GM12878 (cell line): ENCODE results near the gene FOXR1. TPM values are rescaled to one million over a fixed set of nuclear protein-coding genes. Genes with fewer than 3 reads are reported as not detected.
A peak's percentile ranks its signal among the peaks of the same experiment; 100 is the strongest.

Source experiments
- ATAC-seq: fragments of 200-7000 bp; cut with Tn5 transposase; 3 replicates; pipeline ENCODE4 v1.9.1; 2020; ENCODE audit warnings: mild to moderate bottlenecking, moderate library complexity
- BruUV-seq: library from RNA; stranded (reverse); fragments of 400-500 nt; replicated peaks from 2 replicates; lab custom pipeline; 2021; lab: Mats Ljungman, UMichigan
- CTCF ChIA-PET: fragments of 300-600 bp; sonication (Branson Sonifier 250); formaldehyde crosslinking; extraction: SDS; loops from one replicate; lab custom pipeline; 2021; ENCODE audit warnings: inconsistent platforms; lab: Yijun Ruan, JAX
- POLR2A ChIA-PET: fragments of 350-600 bp; formaldehyde crosslinking; extraction: SDS; loops from one replicate; lab custom pipeline; 2021; ENCODE audit warnings: inconsistent platforms; lab: Charles Lee
- RAD21 ChIA-PET: fragments of 300-600 bp; sonication (Branson Sonifier 250); formaldehyde crosslinking; loops from one replicate; lab custom pipeline; 2023; ENCODE audit warnings: antibody characterized with exemption; ENCODE audit not compliant: unreplicated experiment; lab: Charles Lee
- SMC1A ChIA-PET: fragments of 300-600 bp; sonication (Branson Sonifier 250); formaldehyde crosslinking; loops from one replicate; lab custom pipeline; 2023; ENCODE audit not compliant: unreplicated experiment, uncharacterized antibody; lab: Charles Lee
- DNase-seq: peaks from one replicate; pipeline ENCODE4 v3.0.0-alpha.2; 2011; ENCODE audit warnings: low read depth, low spot score
- FAIRE-seq: peaks from 3 replicates; lab custom pipeline; 2011; peaks lifted over from hg19 to GRCh38; lab: Jason Lieb, UNC
- H2AFZ ChIP-seq: 2 replicates; pipeline ENCODE4 v1.6.0; 2011; ENCODE audit warnings: low read depth, low read length, control low read depth; ENCODE audit not compliant: control insufficient read depth
- H3K27ac ChIP-seq: 2 replicates; pipeline ENCODE4 v1.5.1; 2011; ENCODE audit warnings: control low read depth; ENCODE audit not compliant: control insufficient read depth, insufficient read depth
- H3K27me3 ChIP-seq, 2 experiments: replicated peaks in 1 of 2; 2 replicates each; pipeline versions ENCODE4 v1.6.0 to v1.6.1; 2011; ENCODE audit warnings: low read length in 1 of 2; ENCODE audit not compliant: control insufficient read depth in 2 of 2, insufficient read depth in 2 of 2
- H3K36me3 ChIP-seq, 2 experiments: 2 replicates each; pipeline ENCODE4 v1.5.1; 2011; ENCODE audit warnings: low read length in 1 of 2; ENCODE audit not compliant: control insufficient read depth in 2 of 2, insufficient read depth in 2 of 2
- H3K4me1 ChIP-seq: 2 replicates; pipeline ENCODE4 v1.6.1; 2011; ENCODE audit warnings: mild to moderate bottlenecking, low read length, moderate library complexity, mixed read lengths; ENCODE audit not compliant: control insufficient read depth, insufficient read depth
- H3K4me2 ChIP-seq: 2 replicates; pipeline ENCODE4 v1.6.0; 2011; ENCODE audit warnings: control low read depth; ENCODE audit not compliant: control insufficient read depth, insufficient read depth
- H3K4me3 ChIP-seq: fragments of 200-600 bp; sonication (generic); 2 replicates; pipeline ENCODE4 v1.5.1; 2016
- H3K79me2 ChIP-seq: 2 replicates; pipeline ENCODE4 v1.6.0; 2011; ENCODE audit warnings: low read length; ENCODE audit not compliant: control insufficient read depth, insufficient read depth
- H3K9ac ChIP-seq: 2 replicates; pipeline ENCODE4 v1.8.0; 2011; ENCODE audit warnings: low read length, control low read depth, mixed read lengths; ENCODE audit not compliant: control insufficient read depth, insufficient read depth
- H3K9me3 ChIP-seq: replicated peaks from 3 replicates; pipeline ENCODE4 v1.5.1; 2011; ENCODE audit warnings: mild to moderate bottlenecking, low read length; ENCODE audit not compliant: control insufficient read depth, insufficient read depth
- H4K20me1 ChIP-seq: 2 replicates; pipeline ENCODE4 v1.6.0; 2011; ENCODE audit not compliant: control insufficient read depth, insufficient read depth
- GABPA ChIP-seq: IDR thresholded peaks from 2 replicates; pipeline ENCODE4 v1.6.1; 2014; ENCODE audit warnings: antibody characterized with exemption, low read depth, mild to moderate bottlenecking, inconsistent platforms
- NFIC ChIP-seq: IDR thresholded peaks from 2 replicates; pipeline ENCODE4 v1.6.1; 2012; ENCODE audit warnings: low read depth, mild to moderate bottlenecking, inconsistent platforms, low read length, moderate library complexity
- RAD21 ChIP-seq: IDR thresholded peaks from 2 replicates; pipeline ENCODE4 v1.6.1; 2011; ENCODE audit warnings: mild to moderate bottlenecking, low read depth, low read length, moderate library complexity; ENCODE audit not compliant: insufficient read depth
- RAD51 ChIP-seq: fragments of 450-650 bp; IDR thresholded peaks from 2 replicates; pipeline ENCODE4 v1.6.1; 2016; ENCODE audit warnings: moderate library complexity, mild to moderate bottlenecking, inconsistent platforms
- TCF7 ChIP-seq: IDR thresholded peaks from 2 replicates; pipeline ENCODE4 v1.6.1; 2014; ENCODE audit warnings: antibody characterized with exemption, borderline replicate concordance
- ZBED1 ChIP-seq: IDR thresholded peaks from 2 replicates; pipeline ENCODE4 v1.6.1; 2016; ENCODE audit warnings: borderline replicate concordance
- ZBTB4 ChIP-seq: fragments of 450-650 bp; formaldehyde crosslinking; IDR thresholded peaks from 2 replicates; pipeline ENCODE4 v1.4.0; 2022; ENCODE audit warnings: mild to moderate bottlenecking, moderate library complexity
- WGBS: methylation state at CpG from one replicate; pipeline ENCODE4 v1.1.6; 2016; ENCODE audit warnings: low lambda C conversion rate; ENCODE audit not compliant: insufficient replicate concordance, insufficient coverage; ENCODE audit errors: missing lambda C conversion rate; 5-methylcytosine and 5-hydroxymethylcytosine counted together
- in situ Hi-C: fragments of 300-500 bp; cut with MboI; formaldehyde crosslinking; loops from 9 replicates; pipeline ENCODE4 v1.14.3; 2018; ENCODE audit warnings: mixed read lengths
- intact Hi-C: fragments of 100-400 bp; cut with micrococcal nuclease; formaldehyde crosslinking; loops from one replicate; pipeline ENCODE4 v1.14.2; 2022; ENCODE audit not compliant: unreplicated experiment
- polyA plus RNA-seq, 11 experiments: library from polyadenylated mRNA; depleted of rRNA in 4 of 11; unstranded in 6 of 11; stranded (reverse) in 5 of 11; fragments of >200 nt; fragmentation: Nextera tagmentation in 4 of 11; fragmentation: Illumina TruSeq in 1 of 11; extraction: Ambion mirVana in 4 of 11; extraction: Trizol in 1 of 11; gene quantifications; 1 replicate in 1 of 11; 2 replicates in 10 of 11; pipeline versions ENCODE4 v1.2.1 to v1.2.3, GENCODE V29; 2011 to 2016; ENCODE audit warnings: inconsistent platforms in 2 of 11, missing spikeins in 2 of 11, low read depth in 1 of 11
- total RNA-seq, 4 experiments: library from RNA; depleted of rRNA in 3 of 4; stranded (reverse); fragments of >200 nt in 3 of 4; fragmentation: Illumina TruSeq in 1 of 4; extraction: Trizol in 1 of 4; gene quantifications; 2 replicates each; pipeline versions ENCODE4 v1.2.1 to v1.2.3, GENCODE V29; 2013 to 2021
- TF ChIP-seq, protein P1 (sequence below): IDR thresholded peaks from 2 replicates; pipeline ENCODE4 v1.6.1; 2011; ENCODE audit warnings: borderline replicate concordance, low read depth, mild to moderate bottlenecking, moderate library complexity, low read length; ENCODE audit not compliant: insufficient read depth, poor library complexity, severe bottlenecking
- TF ChIP-seq, protein P2 (sequence below): fragments of 450-650 bp; IDR thresholded peaks from 2 replicates; pipeline ENCODE4 v1.6.1; 2017; ENCODE audit warnings: borderline replicate concordance

The FOXR1 gene
- total and polyA plus RNA-seq, 10 of the 15 experiments (the other 5 are each of a cell fraction or from before 2014, with no cell fraction given) = not detected

DNA sequence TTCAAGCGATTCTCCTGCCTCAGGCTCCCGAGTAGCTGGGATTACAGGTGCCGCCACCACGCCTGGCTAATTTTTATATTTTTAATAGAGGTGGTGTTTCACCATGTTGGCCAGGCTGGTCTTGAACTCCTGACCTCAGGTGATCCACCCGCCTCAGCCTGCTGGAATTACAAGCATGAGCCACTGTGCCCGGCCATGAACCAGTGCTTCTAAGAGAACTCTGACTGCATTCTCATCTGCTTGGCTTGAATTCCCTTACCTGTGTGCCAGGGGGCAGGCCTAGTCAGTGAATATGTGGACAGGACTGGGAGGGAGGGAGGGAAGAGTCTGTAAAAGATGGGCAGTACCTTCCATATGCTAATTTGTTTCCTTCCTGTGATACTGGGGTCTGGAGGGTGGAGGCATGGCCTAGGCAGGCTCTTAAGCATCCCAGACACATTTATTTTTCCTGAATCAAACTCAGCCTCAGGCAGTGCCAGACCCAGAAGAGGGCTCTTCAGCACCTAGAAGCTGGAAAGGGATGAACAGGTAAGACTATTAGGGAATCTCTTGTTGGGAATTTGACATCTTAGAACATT lies 40.0 kb downstream of the FOXR1 start (continued):
- no peak for TF ChIP-seq ZBTB4 (CRISPR knock-in tag)
- TF ChIP-seq TCF7 = no peak
- TF ChIP-seq NFIC = no peak
- TF ChIP-seq RAD51 = no peak
- TF ChIP-seq RAD21 = no peak

GRCh38 chr11:119012629-119013170 lies 41.1 kb downstream of the FOXR1 start:
- ATAC-seq (peak; percentile 7; the same call in 1 of the 3 replicates), DNase-seq (no peak), FAIRE-seq (no peak)
- CTCF ChIA-PET = no interaction called here
- H3K9ac ChIP-seq = no peak overlapping the region
- in situ Hi-C loops = no loop called here
- H3K9me3 ChIP-seq = no peaks in the 10 kb centered on the region; the same call in 2 of the 3 replicates
- RAD21 ChIA-PET = no interaction called here
- no peak overlapping the region for H3K27ac ChIP-seq
- H3K79me2 ChIP-seq = peaks cover 26% of the 10 kb centered on the region
- no peak overlapping the region for H3K4me2 ChIP-seq
- no peaks in the 10 kb centered on the region for H3K27me3 ChIP-seq
- 81% methylated on average over 3 of the region's 3 CpGs for WGBS
- no peak overlapping the region for H3K4me3 ChIP-seq
- BruUV-seq = no TSS peak
- H3K36me3 ChIP-seq = peaks cover 17 to 24% of the 10 kb centered on the region in 2 experiments
- H3K4me1 ChIP-seq = no peaks in the 10 kb centered on the region; the same call in 1 of the 2 replicates
- H2AFZ ChIP-seq = no peak overlapping the region
- intact Hi-C loops = no loop called here
- POLR2A ChIA-PET = interaction anchor here (0.5 to 1.3 kb wide), 2 partner anchors 55 to 253 kb away, joined by 3 to 4 read pairs; partner anchors contain the start of gene VPS11
- TF ChIP-seq, protein P1, sequence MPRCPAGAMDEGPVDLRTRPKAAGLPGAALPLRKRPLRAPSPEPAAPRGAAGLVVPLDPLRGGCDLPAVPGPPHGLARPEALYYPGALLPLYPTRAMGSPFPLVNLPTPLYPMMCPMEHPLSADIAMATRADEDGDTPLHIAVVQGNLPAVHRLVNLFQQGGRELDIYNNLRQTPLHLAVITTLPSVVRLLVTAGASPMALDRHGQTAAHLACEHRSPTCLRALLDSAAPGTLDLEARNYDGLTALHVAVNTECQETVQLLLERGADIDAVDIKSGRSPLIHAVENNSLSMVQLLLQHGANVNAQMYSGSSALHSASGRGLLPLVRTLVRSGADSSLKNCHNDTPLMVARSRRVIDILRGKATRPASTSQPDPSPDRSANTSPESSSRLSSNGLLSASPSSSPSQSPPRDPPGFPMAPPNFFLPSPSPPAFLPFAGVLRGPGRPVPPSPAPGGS = peak; percentile 13
- TF ChIP-seq, protein P2, sequence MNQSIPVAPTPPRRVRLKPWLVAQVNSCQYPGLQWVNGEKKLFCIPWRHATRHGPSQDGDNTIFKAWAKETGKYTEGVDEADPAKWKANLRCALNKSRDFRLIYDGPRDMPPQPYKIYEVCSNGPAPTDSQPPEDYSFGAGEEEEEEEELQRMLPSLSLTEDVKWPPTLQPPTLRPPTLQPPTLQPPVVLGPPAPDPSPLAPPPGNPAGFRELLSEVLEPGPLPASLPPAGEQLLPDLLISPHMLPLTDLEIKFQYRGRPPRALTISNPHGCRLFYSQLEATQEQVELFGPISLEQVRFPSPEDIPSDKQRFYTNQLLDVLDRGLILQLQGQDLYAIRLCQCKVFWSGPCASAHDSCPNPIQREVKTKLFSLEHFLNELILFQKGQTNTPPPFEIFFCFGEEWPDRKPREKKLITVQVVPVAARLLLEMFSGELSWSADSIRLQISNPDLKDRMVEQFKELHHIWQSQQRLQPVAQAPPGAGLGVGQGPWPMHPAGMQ = no peak
- TF ChIP-seq ZBED1 (0 out of 2 replicates have a peak, but pooled peaks have one; percentile 2), GABPA (no peak)
- H4K20me1 ChIP-seq = no peaks in the 10 kb centered on the region
- SMC1A ChIA-PET = no interaction called here
